OCI-M1 (cell line): Measurements from ENCODE around the gene SCGB1C1.
"Not testable (repeated sequence)": the region's sequence is repeated elsewhere in the genome, so short reads cannot be mapped to it uniquely, and the experiment has no call there.

ENCODE experiments used
- DNase-seq: peaks from one replicate; lab custom pipeline; 2025; lab: John Stamatoyannopoulos, UW

Gene SCGB1C1

DNA sequence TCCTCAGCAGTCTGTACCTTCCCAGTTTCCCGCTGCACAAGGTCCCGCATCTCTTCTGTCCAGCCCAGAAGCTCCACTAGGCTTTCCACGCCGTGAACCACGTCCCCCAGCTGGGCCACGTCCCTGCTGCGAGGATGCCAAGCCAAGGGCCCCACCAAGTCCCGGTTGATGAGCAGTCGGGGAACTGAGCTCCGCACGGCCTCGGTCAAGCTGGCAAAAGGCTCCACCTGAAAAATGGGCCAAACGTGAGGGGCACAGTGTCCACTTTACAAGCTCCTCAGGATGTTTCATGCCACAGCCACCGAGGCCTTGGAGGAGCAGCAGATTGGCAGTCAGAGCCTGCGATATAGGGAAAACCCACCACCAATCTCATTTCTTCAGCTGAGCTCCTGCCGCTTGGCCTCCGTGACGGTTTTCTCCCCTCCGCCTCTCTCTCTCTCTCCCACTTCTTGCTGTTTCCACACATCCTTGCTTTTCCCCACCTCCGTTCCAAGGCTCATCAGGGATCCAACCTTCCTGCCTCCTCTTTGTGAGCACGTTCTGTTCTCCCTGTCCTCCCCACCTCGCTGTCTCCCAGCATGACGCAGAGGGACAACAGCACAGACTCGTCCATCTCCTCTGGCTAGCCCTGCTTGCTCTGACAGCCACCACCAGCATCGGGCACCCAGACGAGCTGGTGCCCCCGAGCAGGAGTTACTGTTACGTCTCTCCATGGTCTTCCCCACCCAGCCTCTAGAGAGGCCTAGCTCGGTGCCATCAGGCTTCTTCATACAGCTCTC lies 26.1 kb downstream of the SCGB1C1 start:
- no peak for DNase-seq

DNA sequence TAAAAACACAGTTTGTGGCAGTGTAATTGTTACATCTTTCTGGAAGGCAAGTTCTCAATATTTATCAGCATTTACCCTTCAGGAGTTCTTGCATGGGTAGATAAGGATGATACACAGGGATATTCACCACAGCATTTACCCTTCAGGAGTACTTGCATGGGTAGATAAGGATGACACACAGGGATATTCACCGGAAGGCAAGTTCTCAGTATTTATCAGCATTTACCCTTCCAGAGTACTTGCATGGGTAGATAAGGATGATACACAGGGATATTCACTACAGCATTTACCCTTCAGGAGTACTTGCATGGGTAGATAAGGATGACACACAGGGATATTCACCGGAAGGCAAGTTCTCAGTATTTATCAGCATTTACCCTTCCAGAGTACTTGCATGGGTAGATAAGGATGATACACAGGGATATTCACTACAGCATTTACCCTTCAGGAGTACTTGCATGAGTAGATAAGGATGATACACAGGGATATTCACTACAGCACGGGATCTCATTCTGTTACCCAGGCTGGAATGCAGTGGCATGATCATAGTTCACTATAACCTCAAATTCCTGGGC lies 27.9 kb downstream of the SCGB1C1 start:
- DNase-seq: peak; percentile 92

DNA sequence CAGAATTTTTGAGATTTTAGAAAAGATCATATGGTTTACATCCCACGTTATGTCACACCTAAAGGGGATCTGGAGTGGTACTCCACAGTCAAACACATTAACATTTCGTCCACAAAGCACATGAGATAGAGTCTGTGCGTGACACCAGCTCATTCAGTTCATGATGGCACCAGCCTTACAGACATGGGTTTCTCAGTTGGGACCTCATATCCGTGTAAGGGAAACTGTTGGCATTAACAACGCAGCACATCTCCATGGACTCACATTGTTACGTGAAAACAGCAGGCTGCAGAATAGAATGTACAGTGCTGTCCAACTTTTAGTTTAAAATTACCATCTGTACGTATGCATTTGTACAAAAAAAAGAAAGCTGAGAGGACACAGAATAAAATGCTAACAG lies 28.7 kb downstream of the SCGB1C1 start:
- DNase-seq: no peak

DNA sequence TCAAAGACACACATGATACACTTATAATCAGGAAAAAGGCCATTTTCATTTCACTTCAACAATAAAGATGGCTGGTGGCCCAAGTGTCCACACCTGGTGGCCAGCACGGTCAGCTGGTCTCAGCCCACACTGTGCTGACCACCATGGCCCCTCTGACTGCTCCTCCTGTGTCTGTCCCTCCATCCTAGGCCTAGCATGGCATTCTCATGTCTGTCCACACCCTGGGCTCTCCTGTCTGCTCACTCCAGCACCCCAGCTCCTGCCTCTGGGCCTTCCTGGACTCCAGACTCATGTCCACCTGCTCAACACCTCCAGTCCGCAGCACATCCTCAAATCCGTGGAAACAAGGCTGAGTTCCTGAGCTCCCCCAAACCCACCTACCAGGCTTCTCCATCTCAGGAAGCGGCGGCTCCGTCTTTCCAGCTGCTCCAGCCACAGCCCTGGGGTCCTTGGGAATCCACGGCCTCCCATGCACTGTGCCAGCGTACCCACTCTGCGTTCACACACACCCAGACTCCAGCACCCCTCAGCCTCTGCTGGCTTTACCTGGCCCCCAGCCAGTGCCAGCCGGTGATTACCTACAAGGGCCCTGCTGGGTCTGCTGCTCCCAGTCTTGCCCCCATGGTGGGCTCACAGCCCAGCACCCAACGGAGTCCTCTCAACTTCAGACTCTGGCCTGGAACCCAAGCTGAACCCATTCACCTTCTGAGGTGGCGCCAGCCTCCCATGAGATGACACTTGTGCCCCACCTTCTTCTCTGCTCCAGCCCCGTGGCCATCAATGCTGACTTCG lies 29.3 kb downstream of the SCGB1C1 start:
- DNase-seq: no peak

DNA sequence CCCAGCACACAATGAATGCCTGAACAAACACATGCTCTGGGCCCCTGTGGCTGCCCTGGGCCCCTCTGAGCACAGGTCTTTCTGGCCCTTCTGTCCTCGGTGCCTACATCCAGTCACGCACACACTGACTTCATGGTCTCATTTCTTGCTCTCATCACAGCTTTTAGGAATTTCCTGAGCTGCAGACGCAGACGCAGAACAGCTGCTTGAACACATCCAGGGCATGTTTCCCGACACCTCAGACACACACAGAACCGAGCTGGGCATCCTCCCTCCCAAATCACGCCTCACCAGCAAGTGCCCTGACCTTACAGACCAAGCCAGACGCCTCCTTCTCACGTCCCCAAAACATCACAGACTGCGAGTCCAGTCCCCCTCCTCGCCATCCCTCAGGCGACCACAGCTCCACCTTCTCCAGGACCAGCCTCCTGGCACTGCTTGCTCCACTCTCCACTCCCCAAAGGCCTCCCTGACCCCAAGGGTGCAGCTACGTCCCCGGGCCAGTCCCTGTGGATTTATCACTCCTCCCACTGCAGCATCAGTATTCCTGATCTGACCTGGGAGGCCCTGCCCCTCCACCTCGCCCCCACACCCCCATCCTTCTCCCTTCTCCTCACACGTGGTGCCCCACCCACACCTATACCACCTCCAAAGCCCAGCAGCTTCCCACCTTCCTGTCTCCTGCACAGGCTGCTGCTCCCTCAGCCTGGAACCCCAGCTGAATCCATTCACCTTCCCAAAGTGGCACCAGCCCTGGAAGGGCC lies 30.3 kb downstream of the SCGB1C1 start:
- DNase-seq: no peak

DNA sequence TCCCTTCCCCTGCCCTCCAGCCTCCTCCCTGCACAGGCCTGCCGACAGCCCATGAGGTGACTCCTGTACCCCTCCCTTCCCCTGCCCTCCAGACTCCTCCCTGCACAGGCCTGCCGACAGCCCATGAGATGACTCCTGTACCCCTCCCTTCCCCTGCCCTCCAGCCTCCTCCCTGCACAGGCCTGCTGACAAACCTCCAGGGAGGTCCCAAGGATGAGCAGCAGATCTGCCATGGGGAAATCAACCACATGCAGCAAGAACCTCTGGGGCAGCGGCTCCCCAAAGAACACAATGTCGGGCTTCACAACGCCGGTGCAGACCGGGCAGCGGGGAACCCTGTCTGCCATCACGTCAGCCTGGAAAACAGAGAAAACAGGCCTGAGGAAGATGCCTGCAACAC lies 31.0 kb downstream of the SCGB1C1 start:
- no peak for DNase-seq

DNA sequence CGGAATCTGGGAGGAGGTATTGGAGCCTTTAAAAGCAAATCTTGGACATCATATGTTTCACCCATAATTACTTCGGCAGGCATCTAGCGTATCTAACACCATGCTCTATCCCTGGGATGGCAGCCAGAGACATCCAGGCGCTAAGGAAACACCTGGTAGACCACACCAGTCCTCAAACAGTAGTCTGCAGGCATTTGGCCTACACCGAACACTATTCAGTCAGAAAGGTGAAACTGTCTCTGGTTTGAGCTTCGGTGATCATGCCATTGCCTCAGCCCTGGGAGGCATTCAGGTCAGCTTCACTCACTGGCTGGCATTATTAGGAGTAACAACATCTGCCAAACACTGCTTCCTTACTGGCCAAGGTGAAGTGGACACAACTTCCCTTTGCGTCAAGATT lies 31.5 kb downstream of the SCGB1C1 start:
- no peak for DNase-seq

DNA sequence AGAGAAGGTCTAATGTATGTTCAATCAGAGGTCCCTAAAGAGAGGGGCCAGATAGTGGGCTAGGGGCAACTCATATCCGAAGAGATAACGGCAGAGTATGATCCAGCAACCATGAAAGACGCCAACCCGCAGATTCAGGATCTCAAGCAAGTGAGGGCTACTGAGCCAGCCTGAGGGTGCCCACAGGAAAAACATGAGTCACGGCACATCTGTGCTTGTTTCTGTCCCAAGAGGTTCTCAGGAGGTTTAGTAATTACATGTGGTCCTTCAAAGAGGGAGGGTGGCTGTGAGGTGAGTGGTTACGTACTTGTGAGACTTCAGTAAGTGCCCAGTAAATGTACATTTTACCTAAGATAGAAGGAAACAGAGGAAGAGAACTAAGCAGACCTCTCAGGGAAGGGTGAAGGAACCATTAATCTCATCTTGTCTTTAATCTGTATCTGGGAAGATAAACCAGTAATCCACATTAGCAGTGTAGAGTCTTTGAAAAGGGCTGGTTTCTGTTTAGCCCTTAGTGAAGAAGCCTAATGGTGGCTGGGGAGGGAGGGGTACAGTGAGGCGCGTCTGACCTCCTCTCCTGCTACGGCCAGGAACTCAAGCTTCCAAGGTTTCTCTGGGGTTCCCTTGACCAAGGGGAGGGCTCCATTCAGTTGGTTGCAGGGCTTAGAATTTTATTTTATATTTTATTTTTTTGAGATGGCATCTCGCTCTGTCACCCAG lies 33.0 kb downstream of the SCGB1C1 start:
- DNase-seq: no peak

DNA sequence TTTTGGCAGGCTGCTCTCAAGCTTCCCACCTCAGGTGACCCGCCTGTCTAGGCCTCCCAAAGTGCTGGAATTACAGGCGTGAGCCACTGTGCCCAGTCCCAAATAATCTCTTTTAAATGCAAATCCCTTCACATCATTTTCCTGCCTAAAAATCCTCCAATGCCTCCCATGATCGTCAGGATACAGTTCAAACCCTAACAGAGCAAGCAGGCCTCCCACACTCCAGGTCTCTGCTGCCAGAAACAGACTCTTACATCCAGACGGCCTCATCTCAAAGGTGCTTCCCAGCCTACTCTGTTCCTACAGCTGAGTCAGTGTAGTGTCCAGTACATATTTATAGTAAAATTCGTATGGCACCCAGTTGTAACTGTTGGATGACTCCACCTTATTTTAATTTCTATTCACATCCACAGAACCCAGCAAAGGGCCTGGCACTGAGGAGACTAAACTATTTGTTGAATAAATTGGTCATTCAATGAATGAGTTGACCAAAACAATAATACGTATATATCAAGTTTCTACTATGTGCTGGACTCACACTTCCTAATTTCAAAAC lies 35.0 kb downstream of the SCGB1C1 start:
- no peak for DNase-seq

DNA sequence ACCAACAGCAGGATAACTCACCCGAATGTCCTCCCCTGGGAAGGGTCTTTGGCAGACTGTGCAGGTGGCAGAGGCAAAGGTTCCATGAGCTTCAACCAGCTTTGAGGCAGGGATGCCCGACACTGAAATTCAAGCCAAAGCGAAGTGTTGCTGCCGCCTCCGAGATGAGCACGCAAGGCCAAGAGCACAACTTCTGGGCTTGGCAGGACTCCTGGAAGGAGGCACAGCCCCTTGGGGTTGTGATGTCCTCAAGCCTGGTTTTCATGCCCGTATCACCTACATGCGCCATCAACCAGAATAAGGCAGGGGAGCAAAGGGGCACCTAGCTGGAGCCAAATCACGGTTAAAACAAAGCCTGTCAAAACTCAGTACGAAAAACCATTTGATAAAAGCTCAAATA lies 37.6 kb downstream of the SCGB1C1 start:
- DNase-seq: no peak

DNA sequence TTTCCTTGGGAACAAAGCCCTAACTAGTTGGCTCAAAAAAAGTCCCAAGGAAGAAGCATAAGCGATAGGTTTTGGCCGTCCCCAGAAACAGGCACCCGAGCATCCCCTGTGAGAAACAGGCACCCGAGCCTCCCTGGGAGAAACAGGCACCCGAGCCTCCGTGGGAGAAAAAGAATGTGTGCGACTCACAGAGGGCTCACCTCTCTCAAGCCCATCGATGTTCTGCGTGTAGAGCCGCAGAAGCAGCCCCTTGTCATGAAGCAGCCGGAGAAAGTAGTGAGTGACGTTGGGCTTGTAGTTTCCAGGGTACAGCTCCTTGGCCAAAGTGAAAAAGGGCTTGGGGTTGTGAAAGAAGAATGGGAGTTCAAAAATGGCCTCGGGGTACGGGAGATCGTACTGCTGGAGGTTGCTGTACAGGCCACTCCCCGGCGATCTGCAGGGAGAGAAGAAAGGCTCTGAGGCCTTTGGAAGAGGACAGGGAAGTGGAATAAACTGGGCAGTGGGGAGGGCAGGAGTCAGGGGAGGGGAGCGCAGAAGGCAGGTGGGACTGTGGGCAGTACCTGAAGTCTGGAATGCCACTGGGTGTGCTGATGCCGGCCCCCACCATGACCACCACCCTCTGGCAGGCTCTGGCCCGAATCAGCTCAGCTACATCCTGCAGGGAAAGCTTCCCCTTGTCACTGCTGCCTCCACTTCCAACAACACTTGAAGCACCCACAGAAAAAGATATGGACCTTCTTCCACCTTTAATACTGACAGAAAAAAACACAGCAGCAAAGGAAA lies 40.1 kb downstream of the SCGB1C1 start:
- DNase-seq: no peak

DNA sequence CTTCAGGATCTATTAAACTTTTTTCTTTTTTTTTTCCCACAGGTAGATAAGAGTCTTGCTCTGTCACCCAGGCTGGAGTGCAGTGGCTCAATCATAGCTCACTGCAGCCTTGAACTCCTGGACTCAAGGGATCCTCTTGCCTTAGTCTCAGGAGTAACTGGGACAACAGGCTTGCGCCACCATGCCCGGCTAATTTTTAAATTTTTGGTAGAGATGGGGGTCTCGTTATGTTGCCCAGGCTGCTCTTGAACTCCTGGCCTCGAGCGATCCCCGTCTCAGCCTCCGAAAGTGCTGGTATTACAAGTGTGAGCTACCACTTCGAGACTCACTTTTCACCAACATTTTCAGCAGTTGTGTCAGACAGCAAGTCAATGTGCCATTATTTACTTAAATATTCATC lies 42.3 kb downstream of the SCGB1C1 start:
- no peak for DNase-seq

DNA sequence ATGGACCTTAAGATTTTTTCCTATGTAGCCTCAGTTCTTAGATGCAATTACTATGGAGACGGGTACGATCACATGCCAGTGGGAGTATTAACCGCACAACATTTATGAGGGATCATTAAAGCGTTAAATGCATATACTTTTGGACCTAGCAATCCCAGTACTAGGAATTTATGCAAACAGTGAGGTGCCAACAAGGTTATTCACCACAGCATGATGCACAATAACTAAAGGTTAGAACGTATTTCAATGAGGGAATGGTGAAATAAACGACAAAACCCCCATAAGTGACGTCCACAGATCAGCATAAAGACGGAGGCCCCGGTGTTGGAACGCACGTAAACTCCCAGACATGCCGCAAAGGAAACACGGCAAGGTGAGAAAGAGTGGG lies 42.7 kb downstream of the SCGB1C1 start:
- DNase-seq: no peak

DNA sequence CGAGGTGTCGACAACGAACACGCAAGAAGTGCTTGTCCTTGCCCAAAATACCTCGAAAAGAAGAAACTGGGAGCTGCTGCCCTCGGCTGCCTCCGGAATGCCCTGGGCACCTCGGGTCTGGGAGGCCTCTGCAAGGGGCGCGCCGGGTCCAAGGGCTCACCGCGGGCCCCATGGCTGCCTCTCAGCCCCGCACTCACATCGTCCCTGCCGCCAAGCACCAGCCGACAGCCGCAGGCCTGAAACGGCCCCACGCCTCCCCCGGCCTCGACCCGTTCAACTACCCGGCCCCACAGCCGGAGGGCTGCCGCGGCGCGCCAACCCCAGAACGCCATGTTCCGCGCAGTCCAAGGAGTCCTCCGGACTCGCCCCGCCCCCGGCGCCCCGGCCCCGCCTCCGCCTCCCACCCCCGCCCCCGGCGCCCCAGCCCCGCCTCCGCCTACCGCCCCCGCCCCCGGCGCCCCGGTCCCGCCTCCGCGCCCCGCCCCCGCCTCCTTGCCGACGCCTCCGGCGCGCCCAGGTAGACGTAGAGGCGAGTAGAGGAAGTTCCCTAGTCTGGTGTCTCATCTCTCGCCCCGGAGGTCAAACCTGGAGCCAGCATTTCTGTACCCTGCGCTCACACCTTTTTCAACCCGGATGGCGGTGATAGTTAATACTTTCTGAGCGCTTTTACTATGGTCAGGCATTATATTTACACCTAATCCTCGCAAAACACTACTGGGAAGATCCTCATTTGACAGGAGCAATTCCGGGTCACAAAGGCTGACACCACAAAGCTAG lies 43.3 kb downstream of the SCGB1C1 start, which contains the start of gene SIRT3:
SIRT3 (minus strand) TSS at position 346 of the 777 bp plus-strand sequence; CDS start at position 332, 14 bp downstream.
- peak; percentile 93 for DNase-seq

DNA sequence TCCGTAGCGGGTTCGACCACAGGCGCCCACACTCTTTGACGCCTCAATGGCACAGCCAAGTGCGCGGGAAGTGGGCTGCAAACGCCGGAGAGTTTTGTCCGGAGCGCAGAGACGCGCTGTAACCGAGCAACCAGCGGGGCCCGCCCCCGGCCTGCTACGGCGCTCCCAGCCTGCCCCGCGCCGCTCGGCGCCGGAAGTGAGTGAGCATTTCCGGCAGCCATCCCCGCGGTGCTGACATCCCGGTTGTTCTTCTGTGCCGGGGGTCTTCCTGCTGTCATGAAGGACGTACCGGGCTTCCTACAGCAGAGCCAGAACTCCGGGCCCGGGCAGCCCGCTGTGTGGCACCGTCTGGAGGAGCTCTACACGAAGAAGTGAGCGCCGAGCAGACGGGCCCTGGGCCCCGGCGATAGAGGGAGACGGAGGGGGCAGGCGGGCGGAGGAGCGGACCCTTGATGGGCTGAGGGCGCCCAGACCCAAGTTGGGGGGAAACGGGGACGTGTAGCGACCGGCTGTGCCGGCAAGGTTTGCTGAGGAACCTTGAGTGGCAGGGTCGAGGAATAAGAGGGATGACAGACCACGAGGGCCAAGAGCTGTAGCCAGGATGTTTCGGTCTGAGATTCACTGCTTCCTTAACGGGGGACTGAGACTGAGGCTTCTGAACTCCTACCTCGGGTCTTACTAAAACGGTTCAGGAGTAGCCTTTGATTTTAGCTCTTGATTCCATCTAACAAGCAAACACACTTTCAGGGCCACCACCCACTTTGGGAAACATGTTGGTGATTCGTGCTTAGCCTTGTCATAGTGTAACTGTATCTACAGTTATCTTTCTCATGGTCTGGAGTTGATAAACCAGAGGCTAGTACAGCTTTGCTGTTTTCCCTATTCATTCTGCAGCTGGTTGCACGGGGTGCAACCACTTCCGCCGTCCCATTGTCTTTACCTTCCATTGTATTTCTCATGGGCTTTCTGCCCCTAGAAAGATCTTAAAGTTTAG lies 44.2 kb downstream of the SCGB1C1 start, which contains the start of gene PSMD13:
PSMD13 (plus strand) TSS at position 203 of the 994 bp plus-strand sequence; CDS start at position 277, 74 bp downstream.
- peak; percentile 93 for DNase-seq

DNA sequence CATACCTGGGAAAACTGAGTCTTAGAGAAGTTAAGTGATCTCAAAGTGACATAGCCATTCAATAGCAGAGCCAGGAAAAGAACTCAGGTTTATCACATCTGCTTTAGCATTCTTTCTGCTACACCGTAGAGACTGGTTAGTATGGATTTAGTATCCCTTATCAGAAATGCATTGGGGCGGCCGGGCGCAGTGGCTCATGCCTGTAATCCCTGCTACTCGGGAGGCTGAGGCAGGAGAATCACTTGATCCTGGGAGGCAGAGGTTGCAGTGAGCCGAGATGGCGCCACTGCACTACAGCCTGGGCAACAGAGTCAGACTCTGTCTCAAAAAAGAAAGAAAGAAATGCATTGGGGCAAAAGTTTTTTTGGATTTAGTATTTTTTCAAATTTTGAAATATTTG lies 45.5 kb downstream of the SCGB1C1 start:
- not testable (repeated sequence) for DNase-seq

DNA sequence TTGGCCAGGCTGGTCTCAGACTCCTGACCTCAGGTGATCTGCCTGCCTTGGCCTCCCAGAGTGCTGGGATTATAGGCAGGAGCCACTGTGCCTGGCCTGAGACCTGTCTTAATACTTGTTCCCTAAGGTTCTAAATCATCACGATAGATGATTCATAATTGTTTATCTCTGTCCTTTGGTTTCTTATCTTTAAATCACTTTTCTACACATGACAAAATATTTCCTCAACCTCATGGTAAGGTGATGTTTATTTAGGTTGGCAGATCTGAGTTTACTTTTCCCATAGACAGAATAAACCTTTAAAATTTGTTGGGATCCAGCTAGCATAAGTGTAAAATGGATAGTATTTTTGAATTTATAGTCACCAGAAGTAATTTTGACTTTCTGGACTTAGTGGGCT lies 47.4 kb downstream of the SCGB1C1 start:
- DNase-seq: no peak

DNA sequence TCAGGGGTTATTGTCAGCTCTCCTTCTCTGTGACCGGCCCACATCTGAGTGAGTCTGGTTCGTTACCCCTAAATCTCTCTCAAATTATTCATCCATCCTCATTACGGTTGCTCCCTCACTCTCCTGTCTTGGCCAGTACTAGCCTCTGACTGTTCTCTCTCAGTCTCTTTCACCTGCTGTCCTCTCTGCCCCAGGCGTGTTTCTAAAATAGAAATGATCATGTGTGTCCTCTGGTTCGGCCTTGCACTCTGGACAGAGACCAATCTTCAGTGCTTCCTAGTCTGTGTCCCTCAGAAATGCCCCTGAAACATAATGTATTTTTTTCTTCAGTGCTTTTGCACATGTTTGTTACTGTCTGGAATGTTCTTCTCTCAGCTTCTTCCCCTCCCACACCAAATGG lies 48.8 kb downstream of the SCGB1C1 start:
- DNase-seq: no peak
